VCaP (cell line): ENCODE results near the gene CRISPLD2.

Source experiments
- H3K27ac ChIP-seq: fragments of 450-650 bp; 2 replicates; pipeline ENCODE4 v1.5.1; 2017
- CTCF ChIP-seq: fragments of 450-650 bp; conservative IDR thresholded peaks from 2 replicates; pipeline ENCODE4 v1.5.1; 2017; ENCODE audit warnings: mild to moderate bottlenecking, moderate library complexity

CRISPLD2 gene

DNA sequence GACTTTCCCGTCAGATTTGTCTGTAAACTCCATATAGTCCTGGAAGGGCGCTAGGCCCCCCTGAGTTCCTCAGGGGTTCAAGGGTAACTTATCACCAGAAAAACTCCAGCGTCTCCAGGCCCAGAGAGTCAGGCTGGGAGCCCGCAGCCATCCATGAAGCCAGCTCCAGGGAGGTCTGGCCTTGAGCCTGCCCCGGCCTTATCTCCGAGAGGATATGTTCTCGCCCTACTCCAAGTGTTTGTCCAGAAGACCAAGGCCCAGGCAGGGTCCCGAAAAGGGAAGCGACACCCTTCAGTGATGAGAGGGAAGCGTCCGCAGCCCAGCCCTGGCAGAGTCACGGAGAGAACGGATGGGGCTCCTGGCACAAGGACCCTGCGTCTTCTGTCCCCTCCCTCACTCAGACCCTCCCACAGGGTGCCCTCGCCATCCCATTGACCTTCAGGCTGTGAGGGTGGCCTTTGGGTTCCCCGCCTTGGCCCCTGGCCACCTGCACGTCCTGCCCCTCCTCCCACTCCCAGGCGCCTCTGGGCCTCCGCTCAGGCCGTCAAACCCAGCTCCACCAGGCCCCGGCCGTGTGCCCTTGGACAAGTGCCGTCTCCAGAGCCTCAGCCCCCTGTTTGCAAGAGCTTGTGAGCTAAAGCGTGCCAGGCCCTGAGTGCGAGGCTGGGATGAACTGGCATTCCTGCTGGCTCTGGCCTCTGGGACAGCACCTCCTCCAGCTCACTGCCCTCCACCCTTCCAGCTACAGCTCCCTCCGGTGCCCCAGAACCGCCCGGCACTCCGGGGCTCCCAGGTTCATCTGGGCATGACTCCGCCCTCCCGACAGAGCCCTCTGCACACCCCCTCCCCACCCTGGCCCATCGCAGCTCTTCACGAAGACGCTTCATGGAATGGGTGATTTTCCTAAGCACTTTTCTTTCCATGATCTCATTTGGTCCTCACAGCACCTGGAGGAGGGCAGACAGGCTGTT, 108.1 kb downstream of the CRISPLD2 start:
- no peak for TF ChIP-seq CTCF
- no peak overlapping the region for H3K27ac ChIP-seq

DNA sequence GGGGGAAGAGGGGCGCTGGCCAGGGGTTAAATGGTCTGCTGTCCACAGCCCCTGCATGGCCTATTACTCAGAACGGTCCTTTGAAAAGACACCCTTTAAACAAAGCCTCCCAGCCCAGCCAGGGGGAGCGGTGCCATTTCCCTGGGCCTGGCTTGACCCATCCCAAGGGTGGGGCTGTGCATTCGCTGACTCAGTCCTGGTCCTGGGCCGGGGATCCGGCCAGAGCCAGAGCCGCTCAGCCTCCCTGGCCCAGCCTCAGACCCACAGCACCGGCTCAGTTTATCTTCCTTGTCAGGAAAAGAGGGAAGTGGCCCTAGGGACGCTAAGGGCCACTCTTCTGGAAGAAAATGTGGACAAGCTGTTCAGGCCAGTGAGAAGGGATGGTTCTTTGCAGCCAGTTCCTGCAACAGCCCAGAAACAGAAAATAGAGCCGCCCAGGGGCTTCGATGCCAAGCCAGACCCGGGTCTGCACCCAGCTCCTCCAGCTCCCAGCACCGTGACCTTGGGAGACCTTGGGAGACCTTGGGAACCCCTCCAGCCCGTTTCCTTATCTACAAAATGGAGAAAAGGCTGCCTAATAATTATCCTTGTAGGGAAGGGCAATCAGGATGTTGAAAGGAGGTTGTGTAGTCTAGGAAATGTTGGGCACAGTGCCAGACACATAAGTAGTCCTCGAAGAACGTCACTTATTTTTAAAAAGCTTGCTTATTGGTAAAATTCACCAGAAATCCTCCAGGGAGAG, 109.1 kb downstream of the CRISPLD2 start:
- no peak overlapping the region for H3K27ac ChIP-seq
- no peak for TF ChIP-seq CTCF

DNA sequence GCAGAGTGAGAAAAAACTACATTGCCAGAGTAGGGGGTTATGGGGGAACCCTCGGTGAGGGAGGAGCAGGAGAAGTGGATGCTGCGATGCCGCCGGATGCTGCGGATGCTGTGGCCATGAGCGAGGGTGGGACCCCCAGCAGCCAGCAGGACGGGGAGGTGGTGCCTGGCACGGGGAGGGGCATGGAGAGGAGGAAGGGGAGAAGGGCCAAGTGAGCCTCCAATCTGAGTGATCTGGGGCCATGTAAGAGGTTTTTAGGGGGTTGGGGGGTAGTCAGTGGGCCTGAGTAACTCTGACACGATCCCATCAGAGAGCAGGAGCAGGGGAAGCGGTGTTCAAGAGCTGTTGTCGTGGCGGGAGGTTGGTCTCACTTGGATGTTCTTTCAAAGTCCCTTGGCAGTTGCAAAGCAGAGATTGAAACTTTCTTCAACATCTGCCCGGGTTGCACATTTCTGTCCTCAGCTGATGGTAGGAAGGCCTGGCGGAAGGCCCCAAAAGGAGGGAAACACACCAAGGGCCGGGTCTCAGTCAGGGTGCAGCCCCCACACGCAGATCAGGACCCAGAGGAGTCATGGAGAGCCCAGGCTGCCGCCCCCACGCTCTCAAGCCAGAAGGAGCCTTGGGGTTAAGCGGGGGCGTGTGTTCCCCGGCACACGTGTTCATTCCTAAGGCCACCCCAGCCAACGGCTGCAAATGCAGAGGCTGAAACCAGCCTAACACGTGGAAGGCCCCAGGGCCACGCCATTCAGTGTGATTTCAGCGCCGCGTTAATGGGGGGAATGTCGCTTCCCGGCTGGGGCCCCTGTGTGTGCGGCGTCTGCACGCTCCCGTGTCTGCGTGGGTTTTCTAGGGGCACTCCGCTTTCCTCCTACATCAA, 109.9 kb downstream of the CRISPLD2 start:
- no peak overlapping the region for H3K27ac ChIP-seq
- no peak for TF ChIP-seq CTCF

DNA sequence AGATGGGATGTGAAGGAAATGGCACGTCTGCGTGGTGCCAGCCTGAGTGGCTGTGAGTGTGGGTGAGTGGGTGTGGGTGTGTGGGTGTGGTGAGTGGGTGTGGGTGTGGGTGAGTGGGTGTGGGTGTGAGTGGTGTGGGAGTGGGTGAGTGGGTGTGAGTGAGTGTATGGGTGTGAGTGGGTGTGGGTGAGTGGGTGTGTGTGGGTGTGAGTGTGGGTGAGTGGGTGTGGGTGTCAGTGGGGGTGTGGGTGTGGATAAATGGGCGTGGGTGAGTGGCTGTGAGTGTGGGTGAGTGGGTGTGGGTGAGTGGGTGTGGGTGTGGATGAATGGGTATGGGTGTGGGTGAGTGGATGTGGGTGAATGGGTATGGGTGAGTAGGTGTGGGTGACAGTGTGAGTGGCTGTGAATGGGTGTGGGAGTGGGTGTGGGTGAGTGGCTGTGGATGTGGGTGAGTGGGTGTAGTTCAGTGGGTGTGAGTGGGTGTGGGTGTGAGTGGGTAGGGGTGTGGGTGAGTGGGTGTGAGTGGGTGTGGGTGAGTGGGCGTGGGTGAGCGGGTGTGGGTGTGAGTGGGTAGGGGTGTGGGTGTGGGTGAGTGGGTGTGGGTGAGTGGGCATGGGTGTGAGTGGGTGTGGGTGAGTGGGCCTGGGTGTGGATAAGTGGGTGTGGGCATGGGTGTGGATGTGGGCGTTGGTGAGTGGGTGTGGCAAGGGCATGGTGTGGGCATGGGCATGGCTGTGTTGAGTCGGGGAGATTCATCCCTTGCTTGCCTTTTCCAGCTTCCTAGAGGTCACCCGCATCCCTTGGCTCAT, 110.7 kb downstream of the CRISPLD2 start:
- no peak overlapping the region for H3K27ac ChIP-seq
- TF ChIP-seq CTCF = no peak

DNA sequence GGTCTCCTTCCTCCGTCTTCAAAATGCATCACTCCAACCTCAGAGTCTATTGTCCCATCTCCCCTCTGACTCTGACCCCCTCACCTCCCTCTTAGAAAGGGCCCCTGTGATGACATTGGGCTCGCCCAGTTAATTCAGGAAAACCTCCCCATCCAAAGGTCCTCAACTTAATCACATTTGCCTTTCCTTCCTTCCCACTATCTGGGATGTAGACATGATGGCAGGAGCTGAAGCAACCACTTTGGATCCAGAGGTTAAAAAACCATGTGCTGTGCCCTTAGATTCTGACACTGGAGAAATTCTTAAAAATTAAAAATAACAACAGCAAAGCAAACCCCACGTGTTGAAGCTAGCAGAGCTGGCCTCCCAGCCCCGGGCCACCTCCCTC, 111.3 kb downstream of the CRISPLD2 start:
- H3K27ac ChIP-seq = no peak overlapping the region
- no peak for TF ChIP-seq CTCF

DNA sequence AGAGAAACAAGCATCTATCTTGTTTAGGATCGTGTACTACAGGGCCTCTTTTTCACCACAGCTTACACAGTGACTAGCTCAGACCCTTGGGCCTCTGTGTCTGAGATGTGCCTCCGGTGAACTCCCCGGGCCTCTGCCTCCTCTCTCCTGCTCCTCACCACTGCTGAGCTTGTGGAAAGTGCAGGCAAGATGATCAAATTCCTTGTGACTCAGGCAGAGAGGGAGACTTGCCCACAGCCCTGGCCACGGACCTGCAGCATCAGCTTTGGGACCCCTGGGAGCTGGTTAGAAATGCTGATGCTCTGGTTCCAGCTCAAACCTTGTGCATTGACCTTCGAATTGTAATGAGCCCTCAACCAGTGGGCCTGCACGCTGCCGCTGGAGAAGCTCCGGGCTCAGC, 111.7 kb downstream of the CRISPLD2 start:
- no peak for TF ChIP-seq CTCF
- no peak overlapping the region for H3K27ac ChIP-seq
